NCI-H1105 treated with DMSO at 0.1 percent for 48 hours (cell line): Measurements from ENCODE around the gene ZNF428.
A peak's percentile ranks its signal among the peaks of the same experiment; 100 is the strongest.
"Not testable (repeated sequence)": the region's sequence is repeated elsewhere in the genome, so short reads cannot be mapped to it uniquely, and the experiment has no call there.

Experiments used
- DNase-seq: peaks from one replicate; lab custom pipeline; 2025; lab: John Stamatoyannopoulos, UW

Gene ZNF428

GRCh38 chr19:43639519-43640423, 20.3 kb upstream of the ZNF428 start, which contains the start of gene CADM4:
Gene CADM4, minus strand, starts transcription at chr19:43639850. Its CDS starts 60 bp downstream, at chr19:43639790.
- DNase-seq, result peak; percentile 27

DNA sequence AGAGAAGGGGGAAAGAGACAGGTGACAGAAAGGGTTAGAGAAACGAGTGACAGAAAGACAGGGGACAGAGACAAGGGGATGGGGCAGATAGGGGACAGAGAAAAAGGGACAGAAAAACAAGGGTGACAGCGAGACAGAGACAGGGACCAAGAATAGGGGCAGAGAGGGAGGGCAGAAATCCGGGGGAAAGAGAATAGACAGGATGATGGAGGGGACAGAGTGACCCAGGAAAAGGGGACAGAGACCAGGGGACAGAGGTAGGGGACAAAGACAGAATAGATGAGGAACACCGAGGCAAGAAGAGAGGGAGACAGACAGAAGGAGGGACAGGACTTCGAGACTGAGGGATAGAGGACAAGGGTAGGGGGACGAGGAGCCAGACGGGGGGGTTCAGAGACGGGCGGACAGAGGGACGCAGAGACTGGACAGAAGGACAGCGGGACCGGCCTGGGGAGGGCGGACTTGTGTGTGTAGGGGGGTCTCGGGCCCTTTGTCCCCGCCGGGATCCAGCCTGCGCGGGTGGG, 19.6 kb upstream of the ZNF428 start:
- no peak for DNase-seq

DNA sequence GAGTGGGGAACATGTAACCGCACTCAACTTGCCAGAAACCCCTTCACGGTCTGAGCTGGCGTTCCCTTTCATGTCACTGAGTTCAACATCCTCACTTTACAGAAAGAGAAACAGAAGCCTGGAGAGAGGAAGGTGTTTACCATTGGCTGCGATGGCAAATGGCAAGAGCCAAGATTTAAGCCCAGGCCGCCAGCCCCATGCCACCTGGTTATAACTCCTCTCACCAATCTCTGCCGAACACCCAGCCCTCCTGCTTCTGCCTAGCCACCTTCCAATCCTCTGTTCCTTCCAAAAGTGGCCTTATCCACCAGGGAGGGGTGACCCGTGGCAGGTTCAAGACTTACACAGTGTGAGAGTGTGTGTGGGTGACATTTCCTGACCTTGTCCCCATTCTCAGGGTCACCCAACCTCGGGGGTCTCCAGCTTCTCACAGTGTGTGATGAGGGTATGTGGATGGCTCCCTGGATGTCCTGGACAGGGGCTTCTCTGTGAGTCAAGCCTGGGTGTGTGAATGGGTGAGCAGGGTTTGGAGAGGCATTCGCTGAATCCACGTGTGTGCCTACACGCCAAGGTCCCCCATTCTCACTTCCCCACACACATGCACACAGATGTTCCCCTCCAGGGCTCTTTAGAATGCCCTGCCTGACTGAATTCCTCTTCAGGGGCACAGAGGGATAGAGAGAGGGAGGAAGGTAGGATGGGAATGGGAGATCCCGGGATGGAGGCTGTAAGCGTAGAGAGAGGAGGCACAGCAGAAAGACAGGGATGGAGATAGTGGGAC, 19.0 kb upstream of the ZNF428 start:
- no peak for DNase-seq

GRCh38 chr19:43636121-43636683, 16.8 kb upstream of the ZNF428 start:
- no peak for DNase-seq

- not testable (repeated sequence) for DNase-seq
Measured at GRCh38 chr19:43635561-43635940, 16.1 kb upstream of the ZNF428 start.

DNA sequence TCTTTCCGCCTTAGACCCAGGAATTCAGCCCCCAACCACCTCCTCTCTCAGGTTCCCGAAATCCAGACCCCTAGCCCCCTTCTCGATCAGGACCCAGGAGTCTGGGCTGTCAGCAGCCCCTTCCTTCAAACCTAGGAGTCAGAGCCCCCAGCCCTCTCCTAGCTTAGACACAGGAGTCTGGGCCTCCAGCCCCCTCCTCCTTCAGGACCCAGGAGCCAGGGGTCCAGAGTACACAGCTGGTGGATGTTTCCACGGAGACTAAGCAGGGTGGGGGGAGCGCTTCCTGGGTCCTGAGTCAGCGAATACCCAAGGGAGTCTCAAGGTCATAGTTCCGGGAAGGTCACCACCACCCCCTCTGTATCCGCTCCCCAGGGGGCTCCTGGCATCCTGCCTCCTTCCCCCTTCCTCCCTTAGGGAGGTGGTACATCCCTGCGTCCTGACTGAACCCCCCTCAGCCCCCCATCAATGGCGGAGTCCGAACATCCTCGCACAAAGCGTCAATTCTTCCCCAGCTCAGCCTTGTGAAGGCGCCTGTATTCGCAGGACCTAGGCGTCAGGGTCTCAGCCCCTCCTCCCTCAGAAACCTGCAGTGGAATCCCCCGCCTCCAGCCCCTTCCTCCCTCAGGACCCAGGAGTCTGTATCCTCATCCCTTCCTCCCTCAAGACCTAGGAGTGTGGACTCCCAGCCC, 15.6 kb upstream of the ZNF428 start:
- DNase-seq, result no peak

- DNase-seq, result no peak
Measured at GRCh38 chr19:43634506-43634871, 15.1 kb upstream of the ZNF428 start.

DNA sequence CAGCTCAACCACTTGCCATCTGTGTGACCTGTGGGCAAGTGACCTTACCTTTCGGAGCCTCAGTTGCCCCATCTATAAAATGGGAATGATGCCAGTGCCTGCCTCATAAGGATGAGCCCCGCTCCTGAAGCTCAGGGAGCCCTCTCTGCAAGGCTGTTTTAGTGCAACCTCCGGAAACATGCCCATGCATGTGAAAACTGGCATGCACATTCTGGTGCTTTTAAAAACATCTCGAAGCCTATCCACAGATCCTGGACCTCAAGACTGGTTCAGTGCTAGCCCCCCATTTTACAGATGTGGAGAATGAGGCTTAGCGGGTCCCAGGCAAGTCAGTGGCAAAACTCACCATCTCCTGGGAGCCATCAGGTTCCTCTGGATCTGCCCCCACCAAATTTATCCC, 14.6 kb upstream of the ZNF428 start:
- DNase-seq, result no peak

DNA sequence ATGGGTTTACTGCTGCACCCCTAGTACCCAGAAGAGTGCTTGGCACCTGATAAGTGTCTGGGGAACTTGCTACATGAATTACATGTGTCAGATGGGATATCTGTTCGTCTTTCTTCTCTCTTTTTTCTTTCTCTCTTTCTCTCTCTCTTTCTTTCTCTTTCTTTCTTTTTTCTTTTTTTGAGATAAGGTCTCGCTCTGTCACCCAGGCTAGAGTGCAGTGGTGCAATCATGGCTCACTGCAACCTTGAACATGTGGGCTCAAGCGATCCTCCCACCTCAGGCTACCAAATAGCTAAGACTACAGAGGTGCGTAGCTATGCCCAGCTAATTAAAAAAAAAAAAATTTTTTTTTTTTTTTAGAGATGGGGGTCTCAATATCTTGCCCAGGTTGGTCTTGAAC, 14.1 kb upstream of the ZNF428 start:
- no peak for DNase-seq

DNA sequence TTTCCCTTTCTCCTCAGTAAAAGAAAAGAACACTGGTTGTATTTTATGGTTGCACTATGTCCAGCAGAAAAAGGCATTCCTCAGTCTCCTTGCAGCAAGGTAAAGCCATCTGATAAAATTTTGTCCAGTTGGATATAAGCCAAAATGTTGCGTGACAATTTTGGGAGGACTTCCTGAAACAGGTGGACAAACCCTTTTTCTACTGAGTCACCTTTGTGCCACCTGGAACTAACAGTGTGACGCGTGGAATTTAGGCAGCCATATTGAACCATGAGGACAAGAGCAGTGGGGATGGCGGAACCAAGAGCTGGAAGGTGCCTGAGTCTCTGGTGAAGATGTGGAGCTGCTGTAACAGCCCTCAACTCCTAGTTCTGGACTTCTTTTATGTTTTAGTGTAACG, 12.1 kb upstream of the ZNF428 start:
- no peak for DNase-seq

DNA sequence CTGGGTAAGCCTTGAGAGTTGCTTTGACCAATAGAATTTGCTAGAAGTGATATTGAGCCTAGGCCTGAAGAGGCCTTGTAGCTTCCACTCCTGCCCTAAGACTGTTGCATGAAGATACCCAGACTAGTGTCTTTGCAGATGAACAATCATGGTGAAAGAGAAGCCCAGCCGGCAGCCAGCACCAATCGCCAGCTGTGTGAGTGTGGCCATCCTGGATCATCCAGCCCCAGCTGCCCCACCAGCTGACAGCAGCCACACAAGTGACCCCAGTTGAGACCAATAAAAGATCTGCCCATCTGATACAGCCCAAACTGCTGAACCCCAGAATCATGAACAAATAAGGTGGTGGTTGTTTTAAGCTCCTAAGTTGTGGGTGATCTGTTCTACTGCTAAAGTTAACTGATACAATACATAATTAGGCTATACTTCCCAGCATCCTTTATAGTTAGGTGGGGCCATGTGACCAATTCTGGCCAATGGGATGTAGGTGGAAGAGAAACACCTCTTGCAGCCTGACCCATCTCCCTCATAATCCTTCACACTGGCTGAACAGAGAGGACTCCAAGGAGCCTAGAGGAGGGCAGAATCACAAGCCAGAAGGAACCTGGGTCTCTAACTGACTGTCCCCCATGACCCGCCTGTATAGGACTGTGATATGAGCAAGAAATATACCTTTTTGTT, 9.4 kb upstream of the ZNF428 start:
- DNase-seq, result no peak

GRCh38 chr19:43626838-43627237, 7.4 kb upstream of the ZNF428 start:
- DNase-seq, result no peak

GRCh38 chr19:43625918-43626579, 6.6 kb upstream of the ZNF428 start:
- no peak for DNase-seq

- no peak for DNase-seq
Measured at GRCh38 chr19:43624933-43625332, 5.5 kb upstream of the ZNF428 start.

- DNase-seq, result no peak
Measured at GRCh38 chr19:43623889-43624670, 4.7 kb upstream of the ZNF428 start.

- DNase-seq, result no peak
Measured at GRCh38 chr19:43622956-43623355, 3.5 kb upstream of the ZNF428 start.

- no peak for DNase-seq
Measured at GRCh38 chr19:43622070-43622469, 2.6 kb upstream of the ZNF428 start.

- no peak for DNase-seq
Measured at GRCh38 chr19:43620061-43621001, 902 bp upstream of the ZNF428 start.

DNA sequence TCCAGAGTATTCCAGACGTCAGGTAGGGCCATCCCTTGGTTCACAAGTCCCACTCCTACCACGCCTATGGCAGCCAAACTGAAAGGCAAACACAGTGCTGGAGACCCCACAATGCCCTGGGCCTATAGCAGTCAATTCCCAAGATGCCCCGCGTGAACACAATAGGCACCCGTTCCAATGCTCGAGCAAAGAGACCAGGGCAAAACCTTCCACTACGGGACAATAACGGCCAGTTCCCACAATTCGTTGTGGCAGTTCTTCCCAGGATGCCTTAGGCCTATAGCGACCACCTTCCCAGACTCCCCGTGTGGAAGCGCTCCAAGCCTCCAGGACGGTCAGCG, 538 bp downstream of the ZNF428 start:
- peak; percentile 67 for DNase-seq
